NCI-H524 (cell line): Measurements from ENCODE around the gene TTC28.
A peak's percentile ranks its signal among the peaks of the same experiment; 100 is the strongest.

Source experiments
- DNase-seq, 2 experiments: peaks; one replicate each; lab custom pipeline; 2025; lab: John Stamatoyannopoulos, UW

The TTC28 gene

GRCh38 chr22:28357193-28357592 lies 322.4 kb downstream of the TTC28 start:
- no peak for DNase-seq

GRCh38 chr22:28351476-28351875 lies 328.2 kb downstream of the TTC28 start:
- peak; percentile 70 to 86 for DNase-seq

- peak; percentile 91 to 97 for DNase-seq
Observed at GRCh38 chr22:28348613-28349609, 330.7 kb downstream of the TTC28 start.

GRCh38 chr22:28346308-28346707 lies 333.3 kb downstream of the TTC28 start:
- DNase-seq, result no peak

- DNase-seq, result no peak
Observed at GRCh38 chr22:28344918-28345703, 334.5 kb downstream of the TTC28 start.

GRCh38 chr22:28341001-28341400 lies 338.6 kb downstream of the TTC28 start:
- no peak for DNase-seq

- no peak for DNase-seq
Observed at GRCh38 chr22:28333088-28333487, 346.6 kb downstream of the TTC28 start.

GRCh38 chr22:28332410-28332809 lies 347.2 kb downstream of the TTC28 start:
- no peak for DNase-seq

- DNase-seq, result no peak
Observed at GRCh38 chr22:28331695-28332094, 347.9 kb downstream of the TTC28 start.

GRCh38 chr22:28329186-28330073 lies 350.2 kb downstream of the TTC28 start:
- DNase-seq, result peak in 1 of 2 experiments; percentile 9

GRCh38 chr22:28328756-28329155 lies 350.9 kb downstream of the TTC28 start:
- DNase-seq, result no peak

- DNase-seq, result no peak
Observed at GRCh38 chr22:28316014-28316413, 363.6 kb downstream of the TTC28 start.

- DNase-seq, result no peak
Observed at GRCh38 chr22:28314959-28315358, 364.7 kb downstream of the TTC28 start.

- no peak for DNase-seq
Observed at GRCh38 chr22:28310299-28310698, 369.3 kb downstream of the TTC28 start.

GRCh38 chr22:28299753-28300152 lies 379.9 kb downstream of the TTC28 start:
- no peak for DNase-seq

- no peak for DNase-seq
Observed at GRCh38 chr22:28299309-28299708, 380.3 kb downstream of the TTC28 start.

GRCh38 chr22:28297504-28297903 lies 382.1 kb downstream of the TTC28 start:
- DNase-seq, result no peak

- no peak for DNase-seq
Observed at GRCh38 chr22:28296452-28296851, 383.2 kb downstream of the TTC28 start.

- no peak for DNase-seq
Observed at GRCh38 chr22:28283068-28283654, 396.5 kb downstream of the TTC28 start.

- DNase-seq, result no peak
Observed at GRCh38 chr22:28282405-28283067, 397.1 kb downstream of the TTC28 start.

GRCh38 chr22:28279888-28280287 lies 399.8 kb downstream of the TTC28 start:
- DNase-seq, result no peak
